ENCODE data around the gene GOLGA8H.
"Not testable (repeated sequence)": the region's sequence is repeated elsewhere in the genome, so short reads cannot be mapped to it uniquely, and the experiment has no call there.

The GOLGA8H gene, protein sequence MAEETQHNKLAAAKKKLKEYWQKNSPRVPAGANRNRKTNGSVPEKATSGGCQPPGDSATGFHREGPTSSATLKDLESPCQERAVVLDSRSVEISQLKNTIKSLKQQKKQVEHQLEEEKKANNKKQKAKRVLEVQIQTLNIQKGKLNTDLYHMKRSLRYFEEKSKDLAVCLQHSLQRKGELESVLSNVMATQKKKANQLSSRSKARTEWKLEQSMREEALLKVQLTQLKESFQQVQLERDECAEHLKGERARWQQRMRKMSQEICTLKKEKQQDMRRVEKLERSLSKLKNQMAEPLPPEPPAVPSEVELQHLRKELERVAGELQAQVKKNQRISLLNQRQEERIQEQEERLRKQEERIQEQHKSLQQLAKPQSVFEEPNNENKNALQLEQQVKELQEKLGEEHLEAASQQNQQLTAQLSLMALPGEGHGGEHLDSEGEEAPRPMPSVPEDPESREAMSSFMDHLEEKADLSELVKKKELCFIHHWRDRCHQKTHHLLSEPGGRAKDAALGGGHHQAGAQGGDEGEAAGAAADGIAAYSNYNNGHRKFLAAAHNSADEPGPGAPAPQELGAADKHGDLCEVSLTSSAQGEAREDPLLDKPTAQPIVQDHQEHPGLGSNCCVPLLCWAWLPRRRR
- 0 to 1.8 (median 1.5) reads per million in 4 experiments for total RNA-seq

DNA sequence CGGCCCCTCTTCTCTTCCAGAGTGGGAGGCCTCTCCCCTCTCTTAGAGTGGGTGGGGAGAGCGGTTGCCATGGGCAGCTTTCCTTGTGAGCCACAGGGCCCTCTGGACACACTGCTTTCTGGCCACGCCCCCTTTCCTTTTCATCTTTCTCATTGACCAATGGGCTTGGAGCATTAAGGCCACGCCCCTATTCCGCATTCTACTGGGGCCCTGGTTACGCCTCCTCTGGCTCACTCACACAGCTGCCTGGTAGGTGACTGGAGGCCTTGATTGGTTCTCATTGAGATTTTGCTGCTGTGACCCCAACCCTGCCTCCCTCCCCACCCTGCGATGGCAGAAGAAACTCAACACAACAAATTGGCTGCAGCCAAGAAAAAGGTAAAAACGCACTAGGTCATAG lies at the start of gene GOLGA8H:
GOLGA8H (plus strand) TSS at position 233 of the 400 bp plus-strand sequence; CDS start at position 331, 98 bp downstream.
- DNase-seq: not testable (repeated sequence)

DNA sequence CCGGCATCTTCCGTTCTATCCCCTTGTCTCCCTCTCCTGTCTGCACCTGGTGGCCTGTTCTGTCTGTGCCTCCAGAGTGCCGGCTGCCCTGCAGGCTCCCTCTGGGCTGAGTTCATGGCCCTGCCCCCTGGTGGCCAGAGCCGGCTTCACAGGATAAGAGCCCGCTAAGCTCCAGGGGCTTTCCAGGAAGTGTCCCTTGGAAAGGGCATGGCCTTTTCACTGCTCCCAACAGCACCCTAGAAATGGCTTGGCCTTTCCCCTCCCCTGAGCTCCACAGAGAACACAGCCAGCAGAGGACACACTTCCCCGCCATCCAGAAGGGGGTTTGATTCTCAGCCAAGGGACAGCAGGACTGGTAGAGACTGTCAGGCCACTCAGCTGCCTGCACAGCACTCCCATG lies 36.9 kb upstream of the GOLGA8H start:
- not testable (repeated sequence) for DNase-seq

DNA sequence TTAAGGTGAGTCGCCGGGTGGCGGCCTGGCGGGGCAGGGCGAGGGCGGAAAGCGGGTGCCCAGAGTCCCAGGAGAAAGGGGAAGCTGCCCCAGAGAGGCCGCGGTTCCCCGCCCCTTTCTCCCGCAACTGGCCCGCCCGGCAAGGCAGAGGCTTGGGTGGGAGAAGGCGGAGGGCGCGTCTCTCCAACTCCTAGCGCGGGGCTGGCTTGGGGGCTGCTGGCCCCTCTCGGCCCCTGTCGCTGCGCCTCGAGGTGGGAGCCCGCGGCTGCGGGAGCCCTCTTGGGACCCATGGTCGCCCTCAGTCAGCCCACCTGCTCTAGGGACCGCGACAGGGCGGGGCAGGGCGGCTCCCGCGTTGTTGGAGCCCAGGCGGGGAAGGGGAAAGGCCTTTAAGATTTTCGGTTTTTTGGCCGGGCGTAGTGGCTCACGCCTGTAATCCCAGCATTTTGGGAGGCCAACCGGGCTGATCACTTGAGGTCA lies 30.8 kb upstream of the GOLGA8H start:
- DNase-seq: not testable (repeated sequence)

- not testable (repeated sequence) for DNase-seq
Observed at GRCh38 chr15:30579394-30579970, 24.3 kb upstream of the GOLGA8H start.

DNA sequence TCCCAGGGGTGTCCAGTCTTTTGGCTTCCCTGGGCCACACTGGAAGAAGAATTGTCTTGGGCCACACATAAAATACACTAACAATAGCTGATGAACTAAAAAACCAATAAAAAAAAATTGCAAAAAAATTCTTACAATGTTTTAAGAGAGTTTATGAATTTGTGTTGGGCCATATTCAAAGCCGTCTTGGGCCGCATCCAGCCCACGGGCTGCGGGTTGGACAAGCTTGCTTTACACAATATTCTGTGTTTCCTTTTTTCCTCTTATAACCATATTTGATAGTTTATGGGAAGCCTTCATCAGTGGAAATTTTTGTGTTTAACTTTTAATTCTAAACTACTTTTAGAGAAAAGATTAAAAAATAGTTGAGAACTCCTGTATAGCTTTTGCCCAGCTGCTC lies 23.1 kb upstream of the GOLGA8H start:
- not testable (repeated sequence) for DNase-seq

DNA sequence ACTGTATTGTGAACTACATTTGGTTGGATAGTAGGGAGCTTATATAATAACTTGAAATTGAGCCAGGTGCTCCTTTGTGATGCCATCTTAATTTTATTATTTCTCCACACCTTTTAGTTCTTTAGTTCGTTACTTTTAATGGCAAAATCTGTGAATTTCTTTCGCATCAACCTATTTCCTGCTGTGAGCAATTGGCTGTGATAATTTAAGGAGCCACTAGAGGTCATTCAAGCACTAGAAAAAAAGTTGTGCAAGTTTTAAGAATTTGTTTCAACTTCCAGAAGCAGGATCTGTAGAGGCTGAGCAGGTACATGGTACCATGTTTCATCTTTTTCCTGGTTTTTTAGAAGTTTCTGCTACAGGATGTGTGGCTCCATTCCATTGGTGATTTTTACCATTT lies 4.9 kb upstream of the GOLGA8H start:
- DNase-seq: not testable (repeated sequence)

GRCh38 chr15:30612271-30612670 lies 8.4 kb downstream of the GOLGA8H start:
- not testable (repeated sequence) for DNase-seq

GRCh38 chr15:30621342-30621741 lies 17.5 kb downstream of the GOLGA8H start:
- not testable (repeated sequence) for DNase-seq

DNA sequence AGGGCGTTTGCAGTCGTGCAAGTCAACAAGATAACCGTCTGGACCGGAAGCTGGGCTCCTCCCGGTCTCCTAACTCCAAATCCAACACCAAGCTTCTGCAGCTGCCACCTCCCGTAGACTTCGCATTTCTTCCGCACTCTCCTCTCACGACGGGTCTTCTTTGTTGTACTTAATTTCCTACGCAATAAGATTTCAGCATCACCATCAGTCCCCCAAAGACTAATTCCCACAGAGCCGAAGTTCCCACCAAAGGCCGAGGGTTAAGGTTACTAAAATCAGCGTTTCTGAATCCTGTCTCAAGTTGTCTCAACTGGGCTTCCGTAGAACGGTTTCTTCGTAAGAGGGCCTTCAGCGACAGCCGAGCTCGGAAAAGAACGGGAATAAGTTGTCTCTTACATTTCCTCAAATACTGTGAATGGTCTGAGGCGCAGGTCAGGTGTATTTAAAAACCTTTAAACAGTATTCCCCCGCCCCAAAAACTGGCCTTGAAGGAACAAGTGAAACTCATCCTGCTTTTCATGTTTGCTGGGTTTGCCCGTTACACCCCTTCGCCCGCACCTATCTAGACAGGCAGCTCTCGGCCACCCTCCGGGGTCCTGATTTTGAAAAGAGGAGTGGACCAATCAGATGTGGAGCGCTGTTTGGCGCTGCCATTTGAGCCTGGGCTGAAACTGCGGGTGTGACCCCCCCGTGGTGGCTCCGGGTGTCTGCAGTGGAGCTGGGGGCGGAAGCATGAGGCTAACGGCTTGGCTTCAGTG lies 21.8 kb downstream of the GOLGA8H start, which contains the start of gene ARHGAP11B:
ARHGAP11B (plus strand) TSS at position 693 of the 758 bp plus-strand sequence.
- DNase-seq: not testable (repeated sequence)

GRCh38 chr15:30626194-30626565 lies 22.4 kb downstream of the GOLGA8H start:
- DNase-seq: not testable (repeated sequence)

- not testable (repeated sequence) for DNase-seq
Observed at GRCh38 chr15:30626632-30627031, 22.8 kb downstream of the GOLGA8H start.

GRCh38 chr15:30650012-30650929 lies 46.4 kb downstream of the GOLGA8H start:
- DNase-seq: no peak

DNA sequence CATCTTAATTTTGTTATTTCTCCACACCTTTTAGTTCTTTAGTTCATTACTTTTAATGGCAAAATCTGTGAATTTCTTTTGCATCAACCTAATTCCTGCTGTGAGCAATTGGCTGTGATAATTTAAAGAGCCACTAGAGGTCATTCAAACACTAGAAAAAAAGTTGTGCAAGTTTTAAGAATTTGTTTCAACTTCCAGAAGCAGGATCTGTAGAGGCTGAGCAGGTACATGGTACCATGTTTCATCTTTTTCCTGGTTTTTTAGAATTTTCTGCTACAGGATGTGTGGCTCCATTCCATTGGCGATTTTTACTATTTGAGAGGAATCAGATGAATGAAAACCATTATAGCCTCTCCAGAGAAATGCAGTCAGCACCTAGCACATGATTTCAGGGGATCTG lies 57.3 kb downstream of the GOLGA8H start:
- not testable (repeated sequence) for DNase-seq
